GM10266 (cell line): ENCODE measurements around the gene GJC1.

Experiments
- DNase-seq: peaks from one replicate; pipeline ENCODE4 v3.0.0; 2012; ENCODE audit errors: extremely low spot score
- CTCF ChIP-seq: IDR thresholded peaks from 2 replicates; pipeline ENCODE4 v1.5.1; 2012; ENCODE audit warnings: mild to moderate bottlenecking, low read depth; ENCODE audit not compliant: control insufficient read depth, insufficient read depth; ENCODE audit errors: missing control alignments

The GJC1 gene

GRCh38 chr17:44782326-44782850 is 47.7 kb downstream of the GJC1 start:
- TF ChIP-seq CTCF = no peak
- no peak for DNase-seq

- DNase-seq = no peak
- no peak for TF ChIP-seq CTCF
Measured at GRCh38 chr17:44781551-44782325, 48.3 kb downstream of the GJC1 start.

- DNase-seq = no peak
- no peak for TF ChIP-seq CTCF
Measured at GRCh38 chr17:44780845-44781480, 49.1 kb downstream of the GJC1 start.

GRCh38 chr17:44780161-44780560 is 49.9 kb downstream of the GJC1 start:
- DNase-seq = no peak
- TF ChIP-seq CTCF = no peak

GRCh38 chr17:44779211-44780025 is 50.7 kb downstream of the GJC1 start:
- TF ChIP-seq CTCF = peak; percentile 84
- DNase-seq = peak; percentile 88

- no peak for DNase-seq
- no peak for TF ChIP-seq CTCF
Measured at GRCh38 chr17:44778656-44779210, 51.4 kb downstream of the GJC1 start.
